ENCODE data around the gene WDR53.
"Not testable (repeated sequence)": the region's sequence is repeated elsewhere in the genome, so short reads cannot be mapped to it uniquely, and the experiment has no call there.

WDR53 gene

GRCh38 chr3:196590279-196590678 lies 21.9 kb upstream of the WDR53 start:
- TF ChIP-seq ZNF274 (IDR thresholded peaks at IDR 0.05; ENCODE audit: low read depth, low read length) = no peak
- no peak overlapping the region for H3K4me3 ChIP-seq (ENCODE audit: low read length)

GRCh38 chr3:196585044-196585757 lies 16.8 kb upstream of the WDR53 start:
- TF ChIP-seq ZNF274 (IDR thresholded peaks at IDR 0.05; ENCODE audit: low read depth, low read length) = no peak
- H3K4me3 ChIP-seq (ENCODE audit: low read length) = no peak overlapping the region

- H3K4me3 ChIP-seq (ENCODE audit: low read length) = no peak overlapping the region
These were observed 4.0 kb upstream of the WDR53 start for GRCh38 chr3:196572389-196572788.

GRCh38 chr3:196570332-196570731 lies 2.0 kb upstream of the WDR53 start:
- not testable (repeated sequence) for H3K4me3 ChIP-seq (ENCODE audit: low read length)

More at GRCh38 chr3:196572389-196572788, 4.0 kb upstream of the WDR53 start:
- TF ChIP-seq ZNF274 (IDR thresholded peaks at IDR 0.05; ENCODE audit: low read depth, low read length) = no peak

GRCh38 chr3:196569003-196569516 lies 706 bp upstream of the WDR53 start:
- no peak for TF ChIP-seq ZNF274 (IDR thresholded peaks at IDR 0.05; ENCODE audit: low read depth, low read length)
- H3K4me3 ChIP-seq (ENCODE audit: low read length) = peak overlapping the region; percentile 70

- H3K4me3 ChIP-seq (ENCODE audit: low read length) = no peak overlapping the region
- TF ChIP-seq ZNF274 (IDR thresholded peaks at IDR 0.05; ENCODE audit: low read depth, low read length) = no peak
These were observed 4.6 kb downstream of the WDR53 start for GRCh38 chr3:196563721-196564225.

- no peak overlapping the region for H3K4me3 ChIP-seq (ENCODE audit: low read length)
- no peak for TF ChIP-seq ZNF274 (IDR thresholded peaks at IDR 0.05; ENCODE audit: low read depth, low read length)
These were observed 8.5 kb downstream of the WDR53 start for GRCh38 chr3:196559826-196560225.

GRCh38 chr3:196558476-196558875 lies 9.9 kb downstream of the WDR53 start:
- no peak for TF ChIP-seq ZNF274 (IDR thresholded peaks at IDR 0.05; ENCODE audit: low read depth, low read length)
- H3K4me3 ChIP-seq (ENCODE audit: low read length) = no peak overlapping the region

GRCh38 chr3:196557236-196557635 lies 11.1 kb downstream of the WDR53 start:
- H3K4me3 ChIP-seq (ENCODE audit: low read length) = no peak overlapping the region
- TF ChIP-seq ZNF274 (IDR thresholded peaks at IDR 0.05; ENCODE audit: low read depth, low read length) = no peak

GRCh38 chr3:196555295-196555694 lies 13.1 kb downstream of the WDR53 start:
- TF ChIP-seq ZNF274 (IDR thresholded peaks at IDR 0.05; ENCODE audit: low read depth, low read length) = no peak
- no peak overlapping the region for H3K4me3 ChIP-seq (ENCODE audit: low read length)

GRCh38 chr3:196554205-196554604 lies 14.1 kb downstream of the WDR53 start:
- no peak overlapping the region for H3K4me3 ChIP-seq (ENCODE audit: low read length)
- no peak for TF ChIP-seq ZNF274 (IDR thresholded peaks at IDR 0.05; ENCODE audit: low read depth, low read length)

GRCh38 chr3:196553551-196553950 lies 14.8 kb downstream of the WDR53 start:
- TF ChIP-seq ZNF274 (IDR thresholded peaks at IDR 0.05; ENCODE audit: low read depth, low read length) = no peak
- no peak overlapping the region for H3K4me3 ChIP-seq (ENCODE audit: low read length)

- H3K4me3 ChIP-seq (ENCODE audit: low read length) = no peak overlapping the region
- no peak for TF ChIP-seq ZNF274 (IDR thresholded peaks at IDR 0.05; ENCODE audit: low read depth, low read length)
These were observed 16.1 kb downstream of the WDR53 start for GRCh38 chr3:196552253-196552652.

- H3K4me3 ChIP-seq (ENCODE audit: low read length) = not testable (repeated sequence)
These were observed 18.2 kb downstream of the WDR53 start for GRCh38 chr3:196550172-196550571.

- not testable (repeated sequence) for H3K4me3 ChIP-seq (ENCODE audit: low read length)
These were observed 19.0 kb downstream of the WDR53 start for GRCh38 chr3:196549312-196549711.

- no peak overlapping the region for H3K4me3 ChIP-seq (ENCODE audit: low read length)
- TF ChIP-seq ZNF274 (IDR thresholded peaks at IDR 0.05; ENCODE audit: low read depth, low read length) = no peak
These were observed 21.3 kb downstream of the WDR53 start for GRCh38 chr3:196547067-196547466.

Measured in GM08714 (cell line).